Measurements from ENCODE around the gene PGM2L1.

- TF ChIP-seq CTCF (IDR thresholded peaks at IDR 0.05) (no peak), POLR2A (IDR thresholded peaks at IDR 0.05) (no peak)
These were observed 100.7 kb downstream of the PGM2L1 start for GRCh38 chr11:74297484-74297883.
